IMR-90 (cell line): Measurements from ENCODE around the gene APCDD1L. TPM values are rescaled to one million over a fixed set of nuclear protein-coding genes. Genes with fewer than 3 reads are reported as not detected.

Source experiments
- polyA plus RNA-seq, 3 experiments: library from polyadenylated mRNA; depleted of rRNA; stranded (reverse); fragments of >200 nt; gene quantifications; 2 replicates each; pipeline ENCODE4 v1.2.3, GENCODE V29; 2012; ENCODE audit warnings: low replicate concordance in 1 of 3
- total RNA-seq: library from RNA; depleted of rRNA; stranded (reverse); fragments of >200 nt; gene quantifications from 2 replicates; pipeline ENCODE4 v1.2.3, GENCODE V29; 2012; rRNA removed

APCDD1L gene
- total and polyA plus RNA-seq, 2 of the 4 experiments (the other 2 are of a cell fraction) = 2.5 to 18.3 TPM

Other genes starting within 250 kb of the APCDD1L start
- 8.2 and 16.1 TPM in 2 replicates for gene RAB22A, start 205.7 kb downstream of the APCDD1L start, total RNA-seq
- 7.9 and 8.4 TPM in 2 replicates for gene RAB22A, start 205.7 kb downstream of the APCDD1L start, polyA plus RNA-seq (2012; rRNA removed)
- gene VAPB, start 126.2 kb downstream of the APCDD1L start, total RNA-seq = 9.1 and 12.8 TPM in 2 replicates
- 20.8 and 26.0 TPM in 2 replicates for gene VAPB, start 126.2 kb downstream of the APCDD1L start, polyA plus RNA-seq (2012; rRNA removed)
- 26.9 and 29.4 TPM in 2 replicates for gene STX16, start 135.9 kb upstream of the APCDD1L start, total RNA-seq
- 48.5 and 58.2 TPM in 2 replicates for gene STX16, start 135.9 kb upstream of the APCDD1L start, polyA plus RNA-seq (2012; rRNA removed)
- 6.3 and 7.2 TPM in 2 replicates for gene NPEPL1, start 177.4 kb upstream of the APCDD1L start, total RNA-seq
- 10.4 and 10.7 TPM in 2 replicates for gene NPEPL1, start 177.4 kb upstream of the APCDD1L start, polyA plus RNA-seq (2012; rRNA removed)